HG03097 (cell line): ENCODE data around the gene PHLPP2.

Experiments
- ATAC-seq: cut with Tn5 transposase; IDR thresholded peaks from one replicate; pipeline ENCODE4 v1.9.1; 2021; ENCODE audit not compliant: unreplicated experiment, low FRiP score

Gene PHLPP2, protein sequence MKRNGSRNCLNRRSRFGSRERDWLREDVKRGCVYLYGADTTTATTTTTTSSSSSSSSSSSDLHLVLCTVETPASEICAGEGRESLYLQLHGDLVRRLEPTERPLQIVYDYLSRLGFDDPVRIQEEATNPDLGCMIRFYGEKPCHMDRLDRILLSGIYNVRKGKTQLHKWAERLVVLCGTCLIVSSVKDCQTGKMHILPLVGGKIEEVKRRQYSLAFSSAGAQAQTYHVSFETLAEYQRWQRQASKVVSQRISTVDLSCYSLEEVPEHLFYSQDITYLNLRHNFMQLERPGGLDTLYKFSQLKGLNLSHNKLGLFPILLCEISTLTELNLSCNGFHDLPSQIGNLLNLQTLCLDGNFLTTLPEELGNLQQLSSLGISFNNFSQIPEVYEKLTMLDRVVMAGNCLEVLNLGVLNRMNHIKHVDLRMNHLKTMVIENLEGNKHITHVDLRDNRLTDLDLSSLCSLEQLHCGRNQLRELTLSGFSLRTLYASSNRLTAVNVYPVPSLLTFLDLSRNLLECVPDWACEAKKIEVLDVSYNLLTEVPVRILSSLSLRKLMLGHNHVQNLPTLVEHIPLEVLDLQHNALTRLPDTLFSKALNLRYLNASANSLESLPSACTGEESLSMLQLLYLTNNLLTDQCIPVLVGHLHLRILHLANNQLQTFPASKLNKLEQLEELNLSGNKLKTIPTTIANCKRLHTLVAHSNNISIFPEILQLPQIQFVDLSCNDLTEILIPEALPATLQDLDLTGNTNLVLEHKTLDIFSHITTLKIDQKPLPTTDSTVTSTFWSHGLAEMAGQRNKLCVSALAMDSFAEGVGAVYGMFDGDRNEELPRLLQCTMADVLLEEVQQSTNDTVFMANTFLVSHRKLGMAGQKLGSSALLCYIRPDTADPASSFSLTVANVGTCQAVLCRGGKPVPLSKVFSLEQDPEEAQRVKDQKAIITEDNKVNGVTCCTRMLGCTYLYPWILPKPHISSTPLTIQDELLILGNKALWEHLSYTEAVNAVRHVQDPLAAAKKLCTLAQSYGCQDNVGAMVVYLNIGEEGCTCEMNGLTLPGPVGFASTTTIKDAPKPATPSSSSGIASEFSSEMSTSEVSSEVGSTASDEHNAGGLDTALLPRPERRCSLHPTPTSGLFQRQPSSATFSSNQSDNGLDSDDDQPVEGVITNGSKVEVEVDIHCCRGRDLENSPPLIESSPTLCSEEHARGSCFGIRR (N-terminal part only)

GRCh38 chr16:71724320-71724751, at the start of gene PHLPP2:
TSS of gene PHLPP2 (minus strand) at chr16:71724701. CDS start at chr16:71714795, 9,906 bp downstream.
- ATAC-seq: no peak

DNA sequence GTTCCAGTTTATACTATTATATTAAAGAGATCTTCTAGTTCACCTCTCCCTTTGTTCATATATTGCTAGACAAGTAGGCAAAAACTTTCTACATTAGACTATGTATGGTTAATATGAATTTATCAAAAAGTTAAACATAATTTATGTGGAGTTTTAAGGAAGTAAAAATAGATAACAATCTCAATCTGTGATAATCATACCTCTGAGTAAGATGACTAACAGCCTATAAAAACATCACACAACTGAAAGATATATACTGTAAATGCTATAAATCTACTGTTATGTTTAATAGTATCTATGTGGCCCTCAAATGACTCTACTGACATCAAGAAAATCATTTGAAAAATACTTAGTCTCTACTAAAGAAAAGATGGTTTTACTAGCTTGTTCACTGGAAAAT, 47.1 kb upstream of the PHLPP2 start:
- ATAC-seq: no peak

DNA sequence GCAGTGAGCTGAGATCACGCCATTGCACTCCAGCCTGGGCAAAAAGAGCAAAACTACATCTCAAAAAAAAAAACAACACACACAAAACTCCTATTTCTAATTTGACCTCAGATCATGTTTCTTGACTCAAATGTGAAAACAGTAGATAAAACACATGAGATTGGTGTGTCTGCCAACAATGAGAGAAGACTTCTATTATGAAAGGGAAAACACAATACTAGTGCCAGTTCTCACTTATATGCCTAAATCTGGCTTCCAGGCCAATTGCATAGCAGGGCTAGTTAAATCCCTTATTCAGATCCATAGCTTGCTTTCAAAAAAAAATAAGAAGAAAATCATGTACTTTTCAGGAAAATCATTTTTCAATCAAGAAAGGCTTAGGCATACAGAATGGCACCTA, 44.7 kb upstream of the PHLPP2 start:
- no peak for ATAC-seq

DNA sequence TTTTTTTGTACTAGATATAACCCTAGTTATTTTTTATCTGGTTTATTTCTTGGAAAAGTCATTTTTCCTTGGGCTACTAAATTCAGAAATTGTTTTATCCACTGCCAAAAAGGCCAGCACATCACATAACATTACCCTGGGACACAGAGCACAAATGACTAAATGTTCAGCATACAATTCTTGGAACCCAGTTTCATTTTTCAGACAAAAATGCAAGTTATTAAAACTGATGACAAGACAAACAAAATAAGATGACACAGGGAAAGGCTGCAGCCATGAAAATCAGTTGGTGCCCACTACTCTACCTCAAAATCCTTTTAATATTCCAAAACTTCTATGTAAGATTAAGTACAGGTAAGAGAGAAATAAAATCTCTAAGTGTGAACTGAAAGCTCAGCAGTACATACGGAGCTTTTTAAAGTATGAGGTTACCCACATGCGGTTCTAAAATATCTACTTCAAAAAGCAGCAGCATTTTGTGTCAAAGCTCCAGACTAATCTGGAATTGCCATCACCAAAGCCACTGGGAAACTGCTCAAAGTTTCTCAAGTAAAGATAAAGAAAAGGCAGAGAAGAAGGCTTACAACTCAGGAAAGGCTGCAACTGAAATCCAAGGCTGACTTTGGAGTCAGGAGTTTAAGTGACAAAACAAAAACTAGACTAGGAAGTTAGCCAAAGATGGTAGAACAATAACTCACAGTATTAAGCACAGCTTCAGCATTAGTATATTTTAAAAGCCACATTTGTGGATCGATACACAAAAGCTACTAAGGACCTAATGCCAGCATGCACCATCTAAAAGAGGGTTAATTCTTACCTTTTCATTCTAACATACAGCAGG, 42.8 kb upstream of the PHLPP2 start:
- no peak for ATAC-seq

DNA sequence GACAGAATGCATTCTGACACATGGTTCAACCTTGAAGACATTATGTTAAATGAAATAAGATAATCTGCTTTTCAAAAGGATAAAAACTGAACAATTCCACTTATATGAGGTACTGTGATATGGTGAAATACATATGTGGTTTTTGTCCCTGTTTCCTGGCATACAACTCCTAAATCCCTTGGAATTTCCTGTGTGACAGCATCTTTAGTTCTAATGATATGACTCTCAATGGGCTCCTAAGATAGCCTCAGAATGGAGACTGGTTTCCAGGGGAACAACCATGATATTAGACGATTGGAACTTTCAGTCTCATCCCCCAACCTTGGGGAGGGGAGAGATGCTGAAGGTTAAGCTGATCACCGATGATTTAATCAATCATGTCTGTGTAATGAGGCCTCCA, 37.7 kb upstream of the PHLPP2 start:
- no peak for ATAC-seq

GRCh38 chr16:71761097-71761496, 36.6 kb upstream of the PHLPP2 start:
- ATAC-seq: no peak

DNA sequence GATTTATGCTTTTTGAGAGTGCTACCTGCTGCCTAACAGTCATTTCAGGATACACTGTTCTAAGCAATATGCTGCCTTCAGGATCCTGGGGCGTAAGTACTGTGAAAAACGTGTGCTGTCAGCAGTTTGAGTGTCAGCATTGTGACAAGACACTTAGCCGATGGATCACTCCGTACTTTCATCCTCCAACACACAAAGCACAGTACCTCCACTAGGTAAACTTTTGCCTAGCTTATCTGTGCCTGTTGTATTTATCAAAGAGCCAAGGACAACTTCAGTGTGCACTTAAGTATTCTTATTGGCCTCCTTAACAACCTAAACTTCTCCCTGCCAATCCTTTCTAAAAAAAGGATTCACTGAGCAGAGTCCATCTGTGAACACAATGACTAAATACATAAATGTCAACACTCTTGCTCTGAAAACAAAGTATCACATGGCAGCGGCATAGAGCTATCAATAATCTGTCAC, 33.8 kb upstream of the PHLPP2 start:
- no peak for ATAC-seq

DNA sequence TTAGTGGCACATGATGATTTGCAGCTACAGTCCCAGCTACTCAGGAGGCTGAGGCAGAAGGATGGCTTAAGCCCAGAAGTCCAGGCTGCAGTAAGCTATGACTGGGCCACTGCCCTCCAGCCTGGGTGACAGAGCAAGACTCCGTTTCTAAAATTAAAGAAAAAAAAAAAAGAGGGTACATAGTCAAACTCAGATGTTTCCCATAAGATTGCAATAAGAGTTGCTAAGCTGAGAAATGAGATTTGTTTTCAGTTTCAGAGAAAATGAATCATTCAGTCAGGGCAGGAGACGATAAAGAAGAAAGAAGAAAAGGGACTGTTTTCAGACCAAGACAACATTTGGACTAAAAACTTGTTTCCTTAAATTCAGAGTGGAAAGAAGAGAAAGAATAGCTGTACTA, 30.2 kb upstream of the PHLPP2 start:
- ATAC-seq: no peak

DNA sequence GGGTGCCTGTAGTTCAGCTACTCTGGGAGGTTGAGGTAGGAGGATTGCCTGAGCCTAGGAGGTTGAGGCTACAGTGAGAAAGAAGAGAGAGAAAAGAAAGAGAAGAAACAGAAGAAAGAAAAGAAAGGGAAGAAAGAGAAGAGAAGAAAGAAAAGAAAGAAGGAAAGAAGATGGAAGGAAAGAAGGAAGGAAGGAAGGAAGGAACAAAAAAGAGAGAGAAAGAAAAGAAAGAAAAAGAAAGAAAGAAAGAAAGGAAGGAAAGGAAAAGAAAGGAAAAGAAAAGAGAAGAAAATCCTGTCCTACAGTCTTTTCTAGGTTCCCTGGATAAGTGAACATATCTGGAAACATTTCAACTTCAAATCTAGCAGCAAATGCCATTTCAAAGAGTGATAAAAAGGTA, 29.6 kb upstream of the PHLPP2 start:
- no peak for ATAC-seq

- ATAC-seq: no peak
Measured at GRCh38 chr16:71748226-71748625, 23.7 kb upstream of the PHLPP2 start.

DNA sequence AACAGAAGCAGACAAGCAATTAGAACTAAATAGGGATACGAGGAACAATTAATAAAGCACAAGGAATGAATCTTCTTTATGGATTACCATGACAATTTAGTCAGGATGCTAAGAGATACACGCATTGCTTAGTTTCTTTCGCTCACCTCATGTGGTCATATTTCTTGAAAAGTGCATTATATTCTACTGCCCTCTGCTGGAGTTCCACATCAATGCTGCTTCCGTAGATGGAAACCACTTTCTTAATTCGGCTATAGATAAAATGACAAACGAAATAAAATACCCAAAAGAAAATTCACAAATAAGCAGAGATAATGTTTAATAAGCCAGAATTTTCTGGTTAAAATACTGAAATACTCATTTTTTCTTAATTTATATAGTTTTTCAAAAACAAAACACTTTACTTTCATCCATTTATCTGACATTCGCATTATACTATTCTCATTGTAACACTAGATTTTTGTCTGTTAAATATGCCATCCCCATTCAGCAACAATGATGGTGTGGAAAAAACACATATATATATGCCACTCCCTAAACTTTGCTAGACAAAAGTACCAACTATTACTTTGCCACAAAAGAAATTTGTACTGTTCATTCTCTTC, 22.0 kb upstream of the PHLPP2 start:
- ATAC-seq: no peak

DNA sequence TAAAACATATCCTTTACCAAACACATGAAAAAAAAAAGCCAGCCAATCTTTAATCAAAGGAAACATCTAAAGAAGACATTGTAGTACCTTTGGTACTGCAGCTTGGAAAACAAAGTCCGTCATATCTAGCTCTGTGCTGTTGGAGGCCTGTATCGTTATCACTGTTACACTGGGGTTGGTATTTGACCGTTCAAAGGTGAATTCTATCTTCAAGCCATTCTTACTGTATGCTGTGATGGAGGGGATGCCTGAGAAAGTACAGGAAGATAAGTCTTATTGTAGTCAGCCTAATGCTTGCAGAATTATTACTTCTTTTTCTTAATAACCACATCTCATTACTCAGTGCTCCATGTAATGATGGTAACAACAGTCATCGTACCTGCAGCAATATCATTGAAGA, 14.4 kb upstream of the PHLPP2 start:
- no peak for ATAC-seq

DNA sequence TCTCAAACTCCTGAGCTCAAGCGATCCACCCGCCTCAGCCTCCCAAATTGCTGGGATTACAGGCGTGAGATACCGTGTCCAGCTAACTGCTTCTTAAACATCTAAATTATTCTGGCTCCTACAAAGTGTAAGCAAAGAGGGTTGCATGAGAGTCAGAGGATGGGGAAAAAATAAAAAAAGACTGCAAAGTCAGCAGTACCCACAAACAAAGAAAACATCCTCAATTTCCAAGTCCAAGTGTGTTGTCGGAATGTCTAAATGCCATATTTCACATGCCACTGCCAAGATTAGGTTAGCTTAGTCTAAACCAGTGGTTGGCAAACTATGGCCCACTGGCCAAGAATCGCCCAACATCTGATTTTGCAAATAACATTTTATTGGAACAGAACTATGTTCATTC, 13.0 kb upstream of the PHLPP2 start:
- no peak for ATAC-seq

DNA sequence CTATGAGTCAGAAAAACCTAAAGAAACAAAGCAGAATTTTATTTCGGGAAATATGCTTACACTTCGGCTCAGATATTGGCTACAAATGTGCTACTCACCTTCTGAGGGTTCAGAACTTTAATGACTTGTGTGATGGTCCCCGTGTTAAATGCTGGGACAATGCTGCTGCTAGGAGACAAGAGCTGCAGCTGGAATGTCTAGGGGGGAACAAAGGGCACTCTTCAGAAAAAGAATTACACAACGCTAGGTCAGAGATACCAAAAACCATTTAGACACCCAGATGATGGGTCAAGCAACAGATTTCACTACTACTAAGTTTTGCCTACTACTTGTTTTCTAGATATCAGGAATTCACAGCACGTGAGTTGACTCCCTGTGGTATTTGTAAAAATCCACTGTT, 10.0 kb upstream of the PHLPP2 start:
- ATAC-seq: no peak

- ATAC-seq: no peak
Measured at GRCh38 chr16:71732587-71732986, 8.1 kb upstream of the PHLPP2 start.

DNA sequence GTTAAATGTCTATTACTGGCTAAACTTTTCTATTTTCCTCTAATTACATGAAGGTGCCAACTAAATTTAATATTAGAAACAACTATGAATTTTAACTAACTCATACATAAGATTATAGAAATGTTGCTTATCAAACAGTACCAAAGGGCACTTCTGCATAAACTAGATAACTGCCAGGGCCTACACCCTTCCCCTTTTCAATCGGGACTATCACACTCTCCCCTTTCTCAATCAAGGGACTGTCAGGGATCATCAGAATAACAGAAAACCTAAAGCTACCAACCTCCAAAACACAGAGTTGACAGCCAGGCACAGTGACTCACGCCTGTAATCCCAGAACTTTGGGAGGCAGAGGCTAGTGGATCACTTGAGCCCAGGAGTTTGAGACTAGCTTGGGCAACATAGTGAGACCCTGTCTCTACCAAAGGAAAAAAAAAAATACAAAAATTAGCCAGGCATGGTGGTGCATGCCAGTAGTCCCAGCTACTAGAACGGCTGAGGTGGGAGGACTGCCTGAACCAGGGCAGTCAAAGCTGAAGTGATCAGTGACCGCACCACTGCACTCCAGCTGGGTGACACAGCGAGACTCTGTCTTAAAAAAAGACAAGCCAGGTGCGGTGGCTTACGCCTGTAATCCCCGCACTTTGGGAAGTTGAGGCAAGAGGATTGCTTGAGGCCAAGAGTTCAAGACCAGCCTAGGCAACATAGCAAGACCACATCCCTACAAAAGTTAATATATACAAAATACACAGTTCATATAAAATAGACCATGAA, 3.2 kb upstream of the PHLPP2 start:
- no peak for ATAC-seq

DNA sequence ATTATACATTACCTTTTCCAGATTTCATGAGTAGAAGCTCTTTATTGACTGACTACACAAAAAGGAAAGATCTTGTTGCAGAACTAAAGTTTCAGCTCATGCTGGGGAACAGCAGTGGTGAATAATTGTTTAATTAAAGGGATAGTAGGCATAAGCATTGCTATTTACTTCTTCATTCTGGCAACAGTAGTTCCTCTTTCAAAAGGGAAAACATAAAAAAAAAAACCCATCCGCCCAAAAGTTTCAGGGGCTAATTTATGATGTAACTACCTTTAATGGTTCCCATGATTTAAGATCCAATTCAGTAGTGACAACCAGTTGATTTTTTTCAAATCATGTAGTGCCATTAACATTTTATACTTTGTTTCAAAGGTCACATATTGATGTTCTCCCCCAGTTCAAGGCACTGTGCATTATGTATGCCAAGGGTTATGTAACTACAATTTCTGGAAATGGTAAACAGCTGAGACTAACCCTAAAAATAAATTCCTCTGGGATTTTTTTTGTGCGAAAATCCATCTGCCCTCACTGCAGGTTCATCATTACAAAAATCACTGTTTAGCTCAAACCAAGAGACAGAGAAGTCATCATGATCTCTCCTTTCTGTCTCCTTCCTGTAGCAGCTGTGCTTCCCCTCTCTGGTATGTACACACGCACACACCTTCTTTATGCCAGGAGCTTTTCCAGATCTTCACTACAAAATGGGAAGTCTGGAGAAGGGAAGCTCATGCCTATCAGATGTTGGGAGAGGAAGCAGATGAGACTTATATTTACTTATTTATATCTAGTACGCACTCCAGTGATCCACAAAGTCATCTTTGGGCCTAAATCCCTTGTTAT, 2.2 kb upstream of the PHLPP2 start:
- no peak for ATAC-seq
